ENCODE results near the gene TEAD1. TPM values are rescaled to one million over a fixed set of nuclear protein-coding genes. Genes with fewer than 3 reads are reported as not detected.

TEAD1 gene
- total and polyA plus RNA-seq, 2 experiments from 2014 or later = 24.5 to 103 TPM

- TF ChIP-seq REST (IDR thresholded peaks at IDR 0.05; ENCODE audit: unreplicated experiment) (no peak), CREB1 (CRISPR knock-in tag; IDR thresholded peaks at IDR 0.05; ENCODE audit: low read depth) (no peak), ZNF114 (CRISPR knock-in tag; IDR thresholded peaks at IDR 0.05) (no peak), NANOG (IDR thresholded peaks at IDR 0.05; ENCODE audit: borderline replicate concordance) (no peak), EZH2 (IDR thresholded peaks at IDR 0.05; ENCODE audit: low read depth, unreplicated experiment) (no peak), CTCF (conservative IDR thresholded peaks at IDR 0.05; ENCODE audit: low read depth in 2 of 2) (no peak)
These were observed 4.8 kb downstream of the TEAD1 start (continued) for GRCh38 chr11:12678991-12679390.

DNA sequence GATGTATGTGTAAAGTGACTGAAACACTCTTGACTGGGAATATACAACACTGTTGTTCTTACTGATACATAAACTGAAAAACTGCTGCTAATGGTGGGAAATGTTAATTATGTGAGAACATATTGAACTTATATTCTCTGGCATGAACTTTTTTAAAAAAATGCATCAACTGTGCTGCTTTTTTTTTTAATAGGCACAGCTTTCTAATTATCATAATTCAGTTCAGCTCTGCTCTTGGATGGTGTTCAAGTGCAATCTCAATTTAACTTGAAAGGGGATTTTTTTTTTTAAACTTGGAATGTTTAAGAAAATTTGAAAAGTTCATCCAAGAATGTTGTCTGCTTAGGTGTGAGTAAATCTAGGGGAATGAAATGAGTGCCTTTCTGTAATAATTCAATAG is 5.2 kb downstream of the TEAD1 start:
- H3K27me3 ChIP-seq (ENCODE audit: insufficient read depth) = 0 out of 2 replicates have a peak, but pooled peaks cover 5% of the 10 kb centered on the region
- H3K79me2 ChIP-seq (replicated peaks; ENCODE audit: insufficient read depth) = peaks cover 80% of the 10 kb centered on the region
- no peak overlapping the region for H3K27ac Mint-ChIP-seq
- H4K20me1 ChIP-seq (replicated peaks; ENCODE audit: insufficient read depth) = peaks cover 40% of the 10 kb centered on the region
- H3K4me3 ChIP-seq = peak overlapping the region; percentile 48
- peaks cover 11% of the 10 kb centered on the region for H3K27me3 Mint-ChIP-seq (ENCODE audit: insufficient read depth, low read depth, poor library complexity)
- H3F3A ChIP-seq (replicated peaks; ENCODE audit: low read depth) = no peaks in the 10 kb centered on the region
- no peaks in the 10 kb centered on the region for H3K9me2 ChIP-seq (ENCODE audit: insufficient read depth)
- no peak overlapping the region for H3K27ac ChIP-seq (ENCODE audit: low read depth)
- H2AFZ ChIP-seq = no peak overlapping the region
- peak overlapping the region; percentile 31 for H3K4me3 Mint-ChIP-seq
- H3K4me2 ChIP-seq = peak overlapping the region; percentile 82
- DNase-seq (ENCODE audit: low spot score) = no peak
- H3K9me3 Mint-ChIP-seq = no peaks in the 10 kb centered on the region
- no peak for ATAC-seq
- H3K36me3 Mint-ChIP-seq (ENCODE audit: low read depth) = peaks cover 11% of the 10 kb centered on the region
- peaks cover 71% of the 10 kb centered on the region for H3K4me1 ChIP-seq (ENCODE audit: insufficient read depth)
- peaks cover 79% of the 10 kb centered on the region for H3K4me1 Mint-ChIP-seq
- no peaks in the 10 kb centered on the region for H3K36me3 ChIP-seq (ENCODE audit: insufficient read depth)
- TF ChIP-seq ZNF114 (CRISPR knock-in tag; IDR thresholded peaks at IDR 0.05) (no peak), ZNF331 (CRISPR knock-in tag; IDR thresholded peaks at IDR 0.05; ENCODE audit: low read depth) (no peak), CTCF (conservative IDR thresholded peaks at IDR 0.05; ENCODE audit: low read depth in 2 of 2) (no peak), EZH2 (IDR thresholded peaks at IDR 0.05; ENCODE audit: low read depth, unreplicated experiment) (no peak), EZH2phosphoT487 (IDR thresholded peaks at IDR 0.05; ENCODE audit: unreplicated experiment) (no peak), REST (IDR thresholded peaks at IDR 0.05; ENCODE audit: unreplicated experiment) (no peak), STAT1 (IDR thresholded peaks at IDR 0.05; ENCODE audit: unreplicated experiment) (no peak), JUNB (IDR thresholded peaks at IDR 0.05; ENCODE audit: unreplicated experiment) (no peak), POLR2AphosphoS5 (IDR thresholded peaks at IDR 0.05; ENCODE audit: low read depth) (no peak), CREB1 (CRISPR knock-in tag; IDR thresholded peaks at IDR 0.05; ENCODE audit: low read depth) (no peak), ETS1 (IDR thresholded peaks at IDR 0.05) (no peak)
